ENCODE data around the gene HOXB5. TPM values are rescaled to one million over a fixed set of nuclear protein-coding genes. Genes with fewer than 3 reads are reported as not detected.

Gene HOXB5
- total RNA-seq, 2 donors from 2014 or later, result 0.56 to 3.8 TPM

GRCh38 chr17:48593840-48594537 lies 410 bp upstream of the HOXB5 start:
- Histone ChIP-seq H3K9me3 (no peaks in the 10 kb centered on the region), H3K27me3 (replicated peaks; ENCODE audit: insufficient read depth) (no peaks in the 10 kb centered on the region), H3K36me3 (peaks cover 8% of the 10 kb centered on the region), H3K4me1 (ENCODE audit: control insufficient read depth in 1 of 2, low read depth in 2 of 2) (peaks cover 5 to 29% of the 10 kb centered on the region in 2 donors), H3K4me3 (peak overlapping the region; percentile 72), H3K27ac (peak overlapping the region in 1 of 2 donors; percentile 8)
- peak; percentile 37 for ATAC-seq (ENCODE audit: insufficient number of reproducible peaks, low FRiP score, low read depth)
- no peak for DNase-seq (ENCODE audit: low spot score)
- peak; percentile 96 for TF ChIP-seq CTCF (IDR thresholded peaks at IDR 0.05)

- peaks cover 5 to 18% of the 10 kb centered on the region in 2 donors for H3K4me1 ChIP-seq (ENCODE audit: control insufficient read depth in 1 of 2, low read depth in 2 of 2)
- peak overlapping the region in 1 of 2 donors; percentile 28 for H3K27ac ChIP-seq
- peaks cover 8% of the 10 kb centered on the region for H3K36me3 ChIP-seq
- ATAC-seq (ENCODE audit: insufficient number of reproducible peaks, low FRiP score, low read depth), result no peak
- no peak for TF ChIP-seq CTCF (IDR thresholded peaks at IDR 0.05)
- H3K9me3 ChIP-seq, result no peaks in the 10 kb centered on the region
- H3K4me3 ChIP-seq, result peak overlapping the region; percentile 72
- DNase-seq (ENCODE audit: low spot score), result no peak
- no peaks in the 10 kb centered on the region for H3K27me3 ChIP-seq (replicated peaks; ENCODE audit: insufficient read depth)
Observed at GRCh38 chr17:48592577-48592976, 1.0 kb downstream of the HOXB5 start.

- H3K36me3 ChIP-seq, result peaks cover 8% of the 10 kb centered on the region
Observed at GRCh38 chr17:48592057-48592514, 1.5 kb downstream of the HOXB5 start.

GRCh38 chr17:48591255-48592056 lies 2.1 kb downstream of the HOXB5 start:
- Histone ChIP-seq H3K36me3 (peaks cover 8% of the 10 kb centered on the region), H3K4me1 (ENCODE audit: control insufficient read depth in 1 of 2, low read depth in 2 of 2) (peaks cover 10 to 11% of the 10 kb centered on the region in 2 donors), H3K27me3 (replicated peaks; ENCODE audit: insufficient read depth) (no peaks in the 10 kb centered on the region), H3K4me3 (no peak overlapping the region), H3K9me3 (no peaks in the 10 kb centered on the region), H3K27ac (no peak overlapping the region)
- ATAC-seq (ENCODE audit: insufficient number of reproducible peaks, low FRiP score, low read depth), result no peak
- no peak for DNase-seq (ENCODE audit: low spot score)
- TF ChIP-seq CTCF (IDR thresholded peaks at IDR 0.05), result no peak

More at GRCh38 chr17:48592057-48592514, 1.5 kb downstream of the HOXB5 start:
- no peak for DNase-seq (ENCODE audit: low spot score)
- Histone ChIP-seq H3K9me3 (no peaks in the 10 kb centered on the region), H3K4me1 (ENCODE audit: control insufficient read depth in 1 of 2, low read depth in 2 of 2) (peaks cover 5 to 13% of the 10 kb centered on the region in 2 donors), H3K4me3 (peak overlapping the region; percentile 72), H3K27me3 (replicated peaks; ENCODE audit: insufficient read depth) (no peaks in the 10 kb centered on the region), H3K27ac (no peak overlapping the region)
- ATAC-seq (ENCODE audit: insufficient number of reproducible peaks, low FRiP score, low read depth), result no peak
- TF ChIP-seq CTCF (IDR thresholded peaks at IDR 0.05), result no peak

- Histone ChIP-seq H3K4me1 (ENCODE audit: control insufficient read depth in 1 of 2, low read depth in 2 of 2) (peaks cover 13 to 17% of the 10 kb centered on the region in 2 donors), H3K27ac (no peak overlapping the region), H3K27me3 (replicated peaks; ENCODE audit: insufficient read depth) (no peaks in the 10 kb centered on the region)
Observed at GRCh38 chr17:48590607-48591161, 2.9 kb downstream of the HOXB5 start.

More at GRCh38 chr17:48590607-48591161, 2.9 kb downstream of the HOXB5 start:
- DNase-seq (ENCODE audit: low spot score), result no peak
- H3K36me3 ChIP-seq, result peaks cover 5% of the 10 kb centered on the region
- no peaks in the 10 kb centered on the region for H3K9me3 ChIP-seq
- no peak overlapping the region for H3K4me3 ChIP-seq
- TF ChIP-seq CTCF (IDR thresholded peaks at IDR 0.05), result no peak
- no peak for ATAC-seq (ENCODE audit: insufficient number of reproducible peaks, low FRiP score, low read depth)
